Measurements from ENCODE around the gene L3MBTL2. TPM values are rescaled to one million over a fixed set of nuclear protein-coding genes. Genes with fewer than 3 reads are reported as not detected.

The L3MBTL2 gene
- total RNA-seq, 4 donors from 2014 or later = 2.1 to 35.1 (median 22.2) TPM

DNA sequence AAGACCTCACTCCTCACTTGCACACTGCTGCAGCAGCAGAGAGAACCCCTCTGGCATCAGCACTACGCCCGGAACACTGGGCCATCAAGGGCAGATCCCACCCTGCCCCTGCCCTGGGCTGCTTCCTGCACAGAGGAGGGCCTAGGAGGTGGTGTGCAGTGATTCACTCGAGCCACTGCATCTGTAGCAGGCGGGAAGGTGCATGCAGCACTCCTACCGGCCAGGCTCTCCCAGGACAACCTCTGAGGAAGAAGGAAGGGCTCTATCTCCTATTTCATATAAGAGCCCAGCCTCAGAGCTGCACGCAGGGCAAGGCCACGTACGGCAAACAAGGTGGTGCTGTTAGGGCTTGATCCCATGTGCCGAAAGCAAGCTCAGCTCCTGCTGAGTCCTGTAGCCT, 66.7 kb downstream of the L3MBTL2 start:
- Histone ChIP-seq H3K9me3 (no peaks in the 10 kb centered on the region), H3K27ac (no peak overlapping the region), H3K4me3 (no peak overlapping the region), H3K4me1 (no peaks in the 10 kb centered on the region), H3K27me3 (no peaks in the 10 kb centered on the region), H3K36me3 (no peaks in the 10 kb centered on the region)
- DNase-seq = no peak
- intact Hi-C loops (cut with DNase I; ENCODE audit: low total_unique reads) = no loop called here
- TF ChIP-seq, protein P1, sequence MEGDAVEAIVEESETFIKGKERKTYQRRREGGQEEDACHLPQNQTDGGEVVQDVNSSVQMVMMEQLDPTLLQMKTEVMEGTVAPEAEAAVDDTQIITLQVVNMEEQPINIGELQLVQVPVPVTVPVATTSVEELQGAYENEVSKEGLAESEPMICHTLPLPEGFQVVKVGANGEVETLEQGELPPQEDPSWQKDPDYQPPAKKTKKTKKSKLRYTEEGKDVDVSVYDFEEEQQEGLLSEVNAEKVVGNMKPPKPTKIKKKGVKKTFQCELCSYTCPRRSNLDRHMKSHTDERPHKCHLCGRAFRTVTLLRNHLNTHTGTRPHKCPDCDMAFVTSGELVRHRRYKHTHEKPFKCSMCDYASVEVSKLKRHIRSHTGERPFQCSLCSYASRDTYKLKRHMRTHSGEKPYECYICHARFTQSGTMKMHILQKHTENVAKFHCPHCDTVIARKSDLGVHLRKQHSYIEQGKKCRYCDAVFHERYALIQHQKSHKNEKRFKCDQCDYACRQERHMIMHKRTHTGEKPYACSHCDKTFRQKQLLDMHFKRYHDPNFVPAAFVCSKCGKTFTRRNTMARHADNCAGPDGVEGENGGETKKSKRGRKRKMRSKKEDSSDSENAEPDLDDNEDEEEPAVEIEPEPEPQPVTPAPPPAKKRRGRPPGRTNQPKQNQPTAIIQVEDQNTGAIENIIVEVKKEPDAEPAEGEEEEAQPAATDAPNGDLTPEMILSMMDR (IDR thresholded peaks at IDR 0.05) = no peak
- no peak for TF ChIP-seq POLR2A (IDR thresholded peaks at IDR 0.05)

DNA sequence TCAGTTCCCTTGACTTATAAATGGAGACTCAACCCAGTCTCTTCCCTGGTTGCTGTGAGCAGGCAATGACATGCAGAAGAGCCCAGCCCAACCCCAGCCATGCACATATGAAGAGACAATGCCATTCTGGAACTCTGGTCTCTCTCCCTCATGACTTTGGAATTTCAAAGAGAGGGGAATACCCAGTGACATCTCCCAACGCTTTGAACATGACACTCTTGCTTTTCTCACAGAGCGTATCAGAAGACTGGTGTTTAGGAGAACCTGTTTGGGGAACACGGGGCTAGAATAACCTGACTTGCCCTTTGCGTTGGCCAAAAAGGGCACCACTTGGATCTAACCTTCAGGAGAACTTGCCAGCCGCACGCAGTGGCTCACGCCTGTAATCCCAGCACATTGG, 68.0 kb downstream of the L3MBTL2 start:
- TF ChIP-seq, protein P1 (IDR thresholded peaks at IDR 0.05) = no peak
- no peak for TF ChIP-seq POLR2A (IDR thresholded peaks at IDR 0.05)
- intact Hi-C loops (cut with DNase I; ENCODE audit: low total_unique reads) = no loop called here
- Histone ChIP-seq H3K9me3 (no peaks in the 10 kb centered on the region), H3K27me3 (no peaks in the 10 kb centered on the region), H3K27ac (no peak overlapping the region), H3K4me3 (no peak overlapping the region), H3K36me3 (no peaks in the 10 kb centered on the region), H3K4me1 (no peaks in the 10 kb centered on the region)
- no peak for DNase-seq

- H3K27ac ChIP-seq = no peak overlapping the region
- no peak for TF ChIP-seq POLR2A (IDR thresholded peaks at IDR 0.05)
- TF ChIP-seq, protein P1 (IDR thresholded peaks at IDR 0.05) = no peak
- H3K4me3 ChIP-seq = no peak overlapping the region
- H3K4me1 ChIP-seq = no peaks in the 10 kb centered on the region
- DNase-seq = no peak
- no peaks in the 10 kb centered on the region for H3K36me3 ChIP-seq
- intact Hi-C loops (cut with DNase I; ENCODE audit: low total_unique reads) = no loop called here
- H3K9me3 ChIP-seq = no peaks in the 10 kb centered on the region
- no peaks in the 10 kb centered on the region for H3K27me3 ChIP-seq
These were observed 69.7 kb downstream of the L3MBTL2 start for GRCh38 chr22:41274856-41275255.

DNA sequence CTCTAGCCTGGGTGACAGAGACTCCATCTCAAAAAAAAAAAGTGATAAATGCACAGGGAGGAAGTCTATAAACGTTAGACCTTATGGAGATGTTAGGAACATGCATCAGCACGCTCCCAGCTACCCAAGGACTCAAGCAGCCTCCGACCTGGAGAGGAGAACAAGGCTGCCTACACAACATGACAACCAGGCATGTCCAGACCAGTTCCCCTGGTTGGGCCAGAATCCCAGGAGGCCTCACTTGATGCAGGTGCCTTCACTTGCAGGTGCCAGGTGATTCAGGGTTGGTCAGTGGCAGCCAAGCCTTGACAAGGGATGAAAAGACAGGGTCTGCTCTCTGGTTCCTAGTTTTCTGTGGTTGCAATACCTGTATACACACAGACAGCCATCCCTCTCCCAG, 75.0 kb downstream of the L3MBTL2 start:
- TF ChIP-seq POLR2A (IDR thresholded peaks at IDR 0.05) = no peak
- TF ChIP-seq, protein P1 (IDR thresholded peaks at IDR 0.05) = no peak
- intact Hi-C loops (cut with DNase I; ENCODE audit: low total_unique reads) = no loop called here
- H3K9me3 ChIP-seq = no peaks in the 10 kb centered on the region
- H3K4me1 ChIP-seq = no peaks in the 10 kb centered on the region
- no peaks in the 10 kb centered on the region for H3K27me3 ChIP-seq
- DNase-seq = no peak
- H3K27ac ChIP-seq = no peak overlapping the region
- no peak overlapping the region for H3K4me3 ChIP-seq
- no peaks in the 10 kb centered on the region for H3K36me3 ChIP-seq

DNA sequence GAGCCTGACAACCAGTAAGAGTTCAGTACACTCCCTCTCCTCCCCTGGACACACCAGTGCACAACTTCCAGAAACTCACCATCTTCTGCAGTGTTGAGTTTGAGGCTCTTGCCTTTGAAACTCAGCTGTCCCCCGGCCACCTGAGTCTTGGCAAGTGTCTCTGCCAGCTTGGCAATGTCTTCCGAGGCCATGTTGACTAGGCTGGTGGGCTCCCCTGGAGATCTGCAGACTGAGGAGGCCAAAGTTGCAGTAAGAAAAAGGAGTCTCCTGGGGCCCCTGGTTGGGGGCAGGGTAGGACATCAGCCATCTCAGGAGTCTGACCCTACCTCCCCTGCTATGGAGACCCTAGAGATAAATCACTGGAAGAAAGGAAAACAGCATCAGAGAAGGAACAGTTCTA, 75.7 kb downstream of the L3MBTL2 start:
- Histone ChIP-seq H3K27ac (no peak overlapping the region), H3K27me3 (no peaks in the 10 kb centered on the region), H3K36me3 (no peaks in the 10 kb centered on the region), H3K4me3 (no peak overlapping the region), H3K4me1 (no peaks in the 10 kb centered on the region), H3K9me3 (no peaks in the 10 kb centered on the region)
- DNase-seq = no peak
- TF ChIP-seq POLR2A (IDR thresholded peaks at IDR 0.05) = no peak
- TF ChIP-seq, protein P1 (IDR thresholded peaks at IDR 0.05) = no peak
- intact Hi-C loops (cut with DNase I; ENCODE audit: low total_unique reads) = no loop called here

Small RNAs within 50 kb of the gene (microRNA-seq; reads per million reads assigned to microRNA genes)
- gene MIR6889 (ENCODE audit: borderline microRNAs expressed, borderline replicate concordance) = not detected

Small RNAs within 50 kb of the gene (small RNA-seq; reads per million reads assigned to genes)
- gene MIR6889 = not detected
- not detected for gene RNU6-375P

Other genes starting within 250 kb of the L3MBTL2 start
- 100 to 1,000 TPM in 1 of 4 donors, 10 to 100 TPM in 3; 18.8 to 116 (median 72.5) TPM for gene EP300, start 112.7 kb upstream of the L3MBTL2 start, total RNA-seq
- gene CHADL, start 35.6 kb downstream of the L3MBTL2 start, total RNA-seq = 1 to 10 TPM in 2 of 4 donors, not detected in 2; 1.8 to 2.6 TPM
- 10 to 100 TPM; 18.7 to 38.7 (median 35.6) TPM for gene RANGAP1, start 80.9 kb downstream of the L3MBTL2 start, total RNA-seq
- gene ZC3H7B, start 96.2 kb downstream of the L3MBTL2 start, total RNA-seq = 10 to 100 TPM; 14.1 to 74.1 (median 28.2) TPM
- gene TEF, start 176.6 kb downstream of the L3MBTL2 start, total RNA-seq = 10 to 100 TPM in 2 of 4 donors, 1 to 10 TPM in 2; 8.5 to 73.7 (median 15.1) TPM
- 10 to 100 TPM; 15.6 to 97.1 (median 27.8) TPM for gene TOB2, start 241.5 kb downstream of the L3MBTL2 start, total RNA-seq

Data from uterus (tissue), 4 donors.